Glutamatergic neuron (in vitro differentiated cells): ENCODE measurements around the gene ZNF202. TPM values are rescaled to one million over a fixed set of nuclear protein-coding genes. Genes with fewer than 3 reads are reported as not detected.
"Not testable (repeated sequence)": the region's sequence is repeated elsewhere in the genome, so short reads cannot be mapped to it uniquely, and the experiment has no call there.

Experiments used
- DNase-seq: peaks from one replicate; pipeline ENCODE4 v3.0.0; 2022
- H3K27ac Mint-ChIP-seq: one replicate; pipeline ENCODE4 v1.8.0; 2020; ENCODE audit warnings: mild to moderate bottlenecking, mixed read lengths, inconsistent platforms; ENCODE audit not compliant: unreplicated experiment
- H3K27me3 Mint-ChIP-seq: one replicate; pipeline ENCODE4 v1.8.0; 2020; ENCODE audit warnings: mild to moderate bottlenecking, moderate library complexity, mixed read lengths, inconsistent platforms; ENCODE audit not compliant: unreplicated experiment
- H3K36me3 Mint-ChIP-seq: one replicate; pipeline ENCODE4 v1.8.0; 2020; ENCODE audit warnings: mild to moderate bottlenecking, mixed read lengths, inconsistent platforms; ENCODE audit not compliant: unreplicated experiment
- H3K4me1 Mint-ChIP-seq: one replicate; pipeline ENCODE4 v1.8.0; 2020; ENCODE audit warnings: mild to moderate bottlenecking, low read depth, mixed read lengths, inconsistent platforms; ENCODE audit not compliant: unreplicated experiment
- H3K4me3 Mint-ChIP-seq: one replicate; pipeline ENCODE4 v1.8.0; 2020; ENCODE audit warnings: mild to moderate bottlenecking, mixed read lengths, inconsistent platforms; ENCODE audit not compliant: unreplicated experiment
- H3K9me3 Mint-ChIP-seq: one replicate; pipeline ENCODE4 v1.8.0; 2020; ENCODE audit warnings: mild to moderate bottlenecking, moderate library complexity, mixed read lengths, inconsistent platforms; ENCODE audit not compliant: unreplicated experiment
- total RNA-seq: library from RNA; stranded (reverse); fragmentation: NEBNext Ultra II Directional; extraction: Animal tissue kit (Norgen Biotek cat#: 25700); gene quantifications from one replicate; pipeline ENCODE4 v1.2.1, GENCODE V29; 2021; ENCODE audit not compliant: unreplicated experiment
- TF ChIP-seq, protein P1 (sequence below): fragments of 200-600 bp; sonication (generic); IDR thresholded peaks from one replicate; pipeline ENCODE4 v1.5.0; 2021; ENCODE audit not compliant: partially characterized antibody, unreplicated experiment

ZNF202 gene
- total RNA-seq, 1 donor from 2014 or later, result 18.2 TPM

DNA sequence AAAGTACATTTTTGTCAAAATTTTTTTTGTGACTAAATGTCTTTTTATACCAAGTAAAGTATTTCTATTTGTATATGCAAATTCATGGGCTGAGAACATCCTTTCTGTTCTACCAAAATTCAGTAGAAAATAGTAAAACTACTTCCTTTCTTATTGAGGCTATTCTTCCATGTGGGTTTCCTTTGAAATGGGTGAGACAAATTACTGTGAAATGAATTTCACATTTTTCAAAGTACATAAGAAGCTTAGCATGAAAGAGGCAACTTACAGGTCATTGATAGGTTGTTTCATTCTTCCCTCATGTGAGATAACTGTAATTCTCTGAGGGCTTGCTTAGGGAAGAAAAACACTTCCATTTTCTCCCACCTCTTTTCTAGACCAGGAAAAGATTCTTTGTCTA, 13.9 kb upstream of the ZNF202 start:
- no peak for DNase-seq
- no peaks in the 10 kb centered on the region for H3K9me3 Mint-ChIP-seq
- H3K27me3 Mint-ChIP-seq, result peaks cover 2% of the 10 kb centered on the region
- TF ChIP-seq, protein P1, sequence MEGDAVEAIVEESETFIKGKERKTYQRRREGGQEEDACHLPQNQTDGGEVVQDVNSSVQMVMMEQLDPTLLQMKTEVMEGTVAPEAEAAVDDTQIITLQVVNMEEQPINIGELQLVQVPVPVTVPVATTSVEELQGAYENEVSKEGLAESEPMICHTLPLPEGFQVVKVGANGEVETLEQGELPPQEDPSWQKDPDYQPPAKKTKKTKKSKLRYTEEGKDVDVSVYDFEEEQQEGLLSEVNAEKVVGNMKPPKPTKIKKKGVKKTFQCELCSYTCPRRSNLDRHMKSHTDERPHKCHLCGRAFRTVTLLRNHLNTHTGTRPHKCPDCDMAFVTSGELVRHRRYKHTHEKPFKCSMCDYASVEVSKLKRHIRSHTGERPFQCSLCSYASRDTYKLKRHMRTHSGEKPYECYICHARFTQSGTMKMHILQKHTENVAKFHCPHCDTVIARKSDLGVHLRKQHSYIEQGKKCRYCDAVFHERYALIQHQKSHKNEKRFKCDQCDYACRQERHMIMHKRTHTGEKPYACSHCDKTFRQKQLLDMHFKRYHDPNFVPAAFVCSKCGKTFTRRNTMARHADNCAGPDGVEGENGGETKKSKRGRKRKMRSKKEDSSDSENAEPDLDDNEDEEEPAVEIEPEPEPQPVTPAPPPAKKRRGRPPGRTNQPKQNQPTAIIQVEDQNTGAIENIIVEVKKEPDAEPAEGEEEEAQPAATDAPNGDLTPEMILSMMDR, result no peak
- no peaks in the 10 kb centered on the region for H3K36me3 Mint-ChIP-seq
- H3K4me1 Mint-ChIP-seq, result no peaks in the 10 kb centered on the region
- H3K4me3 Mint-ChIP-seq, result no peak overlapping the region
- H3K27ac Mint-ChIP-seq, result no peak overlapping the region

DNA sequence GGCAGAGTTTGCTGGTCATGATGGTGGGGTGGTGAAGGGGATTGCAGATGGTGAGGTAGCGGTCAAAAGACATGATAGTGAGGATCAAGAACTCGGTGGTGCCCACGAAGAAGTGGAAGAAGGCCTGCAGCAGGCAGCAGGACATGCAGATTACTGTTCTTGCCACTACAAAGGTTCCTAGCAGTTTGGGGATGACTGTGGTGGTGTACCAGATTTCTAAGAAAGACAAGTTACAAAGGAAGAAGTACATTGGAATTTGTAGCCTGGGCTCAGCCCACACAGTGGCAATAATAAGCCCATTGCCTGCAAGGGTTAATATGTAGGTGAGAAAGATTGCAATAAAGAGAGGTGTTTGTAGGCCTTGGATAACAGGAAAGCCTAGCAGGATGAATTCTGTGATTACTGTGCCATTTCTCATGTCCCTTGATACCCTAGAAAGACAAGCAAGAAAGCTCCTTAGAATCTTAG, 12.7 kb upstream of the ZNF202 start, which contains the start of gene OR6X1:
Gene OR6X1, minus strand, starts transcription at position 418 of the 468 bp plus-strand sequence. Its CDS starts 0 bp downstream, at position 418.
- Mint-ChIP-seq H3K36me3 (no peaks in the 10 kb centered on the region), H3K27me3 (peaks cover 2% of the 10 kb centered on the region), H3K9me3 (no peaks in the 10 kb centered on the region), H3K4me1 (no peaks in the 10 kb centered on the region), H3K4me3 (no peak within 1 kb of the TSS), H3K27ac (no peak within 1 kb of the TSS)
- no peak for DNase-seq
- TF ChIP-seq, protein P1, result no peak

DNA sequence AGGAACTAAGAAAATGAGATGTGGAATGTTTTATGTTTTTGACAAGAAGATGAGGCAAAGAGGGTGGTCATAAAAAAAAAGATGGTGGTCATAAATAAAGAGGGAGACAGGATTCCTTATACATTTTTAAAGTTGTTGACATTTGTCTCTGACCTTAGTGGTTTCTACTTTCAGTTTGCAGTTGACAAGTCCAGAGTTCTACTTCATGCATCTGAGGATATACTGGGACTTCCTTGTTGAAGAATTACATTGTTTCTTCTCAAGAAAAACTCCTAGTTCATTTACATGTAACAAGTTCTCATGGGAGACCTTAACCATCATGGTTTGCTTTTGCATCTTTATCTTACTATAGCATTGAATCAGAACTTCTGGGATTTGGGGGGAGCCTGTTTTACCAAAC, 11.7 kb upstream of the ZNF202 start:
- DNase-seq, result no peak
- TF ChIP-seq, protein P1, result no peak
- no peak overlapping the region for H3K4me3 Mint-ChIP-seq
- peaks cover 2% of the 10 kb centered on the region for H3K27me3 Mint-ChIP-seq
- H3K9me3 Mint-ChIP-seq, result no peaks in the 10 kb centered on the region
- H3K4me1 Mint-ChIP-seq, result no peaks in the 10 kb centered on the region
- H3K36me3 Mint-ChIP-seq, result no peaks in the 10 kb centered on the region
- H3K27ac Mint-ChIP-seq, result no peak overlapping the region

DNA sequence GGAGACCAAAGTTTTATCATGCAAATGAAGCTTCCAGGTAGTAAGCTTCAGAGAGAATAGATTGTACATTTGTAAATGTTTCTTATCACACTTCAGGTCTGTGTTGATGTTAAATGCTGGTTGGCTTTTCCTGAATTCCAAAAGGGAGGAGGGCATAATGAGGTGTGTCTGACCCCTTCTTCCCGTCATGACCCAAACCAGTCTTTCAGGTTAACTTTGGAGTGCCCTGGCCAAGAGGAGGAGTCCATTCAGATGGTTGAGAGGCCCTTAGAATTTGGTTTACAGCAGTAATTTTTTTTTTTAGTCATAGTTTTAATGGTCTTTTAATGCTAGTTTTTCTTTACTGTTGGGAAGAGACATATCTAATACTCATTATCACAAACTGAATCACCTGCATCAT, 10.3 kb upstream of the ZNF202 start:
- Mint-ChIP-seq H3K4me3 (no peak overlapping the region), H3K4me1 (no peaks in the 10 kb centered on the region), H3K27me3 (peaks cover 2% of the 10 kb centered on the region), H3K36me3 (no peaks in the 10 kb centered on the region), H3K9me3 (no peaks in the 10 kb centered on the region), H3K27ac (no peak overlapping the region)
- TF ChIP-seq, protein P1, result no peak
- no peak for DNase-seq

DNA sequence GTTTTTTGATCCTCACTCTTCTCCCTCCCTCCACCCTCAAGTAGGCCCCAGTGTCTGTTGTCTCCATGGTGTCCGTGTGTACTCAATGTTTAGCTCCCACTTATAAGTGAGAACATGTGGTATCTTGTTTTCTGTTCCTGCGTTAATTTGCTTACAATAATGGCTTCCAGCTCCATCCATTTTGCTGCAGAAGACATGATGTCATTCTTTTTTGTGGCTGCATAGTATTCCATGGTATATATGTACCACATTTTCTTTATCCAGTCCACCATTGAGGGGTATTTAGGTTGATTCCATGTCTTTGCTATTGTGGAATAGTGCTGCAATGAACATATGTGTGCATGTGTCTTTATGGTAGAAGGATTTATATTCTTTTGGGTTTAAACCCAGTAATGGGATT, 6.9 kb upstream of the ZNF202 start:
- H3K36me3 Mint-ChIP-seq, H3K4me1 Mint-ChIP-seq, H3K4me3 Mint-ChIP-seq, H3K27me3 Mint-ChIP-seq, H3K9me3 Mint-ChIP-seq, H3K27ac Mint-ChIP-seq, DNase-seq: not testable (repeated sequence)
